Measurements from ENCODE around the gene BRD9.
"Not testable (repeated sequence)": the region's sequence is repeated elsewhere in the genome, so short reads cannot be mapped to it uniquely, and the experiment has no call there.

Gene BRD9

DNA sequence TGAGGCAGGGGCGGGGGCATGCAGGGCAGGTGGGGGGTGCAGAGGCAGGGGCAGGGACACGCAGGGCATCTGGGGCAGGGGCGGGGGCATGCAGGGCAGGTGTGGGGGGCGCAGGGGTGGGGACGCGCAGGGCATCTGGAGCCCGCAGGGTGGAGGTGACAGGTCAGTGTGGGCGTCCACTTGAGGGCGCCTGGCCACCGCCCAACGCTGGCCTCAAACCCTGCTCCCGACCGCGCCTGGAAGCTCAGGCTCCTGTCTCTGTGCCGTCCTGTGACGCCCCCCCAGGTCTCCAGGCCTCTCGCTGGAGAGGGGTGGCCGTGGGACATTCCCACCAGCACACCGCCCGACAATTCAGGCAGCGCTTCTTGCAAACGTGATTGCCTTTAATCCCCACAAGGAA, 48.7 kb downstream of the BRD9 start:
- DNase-seq, result not testable (repeated sequence)

DNA sequence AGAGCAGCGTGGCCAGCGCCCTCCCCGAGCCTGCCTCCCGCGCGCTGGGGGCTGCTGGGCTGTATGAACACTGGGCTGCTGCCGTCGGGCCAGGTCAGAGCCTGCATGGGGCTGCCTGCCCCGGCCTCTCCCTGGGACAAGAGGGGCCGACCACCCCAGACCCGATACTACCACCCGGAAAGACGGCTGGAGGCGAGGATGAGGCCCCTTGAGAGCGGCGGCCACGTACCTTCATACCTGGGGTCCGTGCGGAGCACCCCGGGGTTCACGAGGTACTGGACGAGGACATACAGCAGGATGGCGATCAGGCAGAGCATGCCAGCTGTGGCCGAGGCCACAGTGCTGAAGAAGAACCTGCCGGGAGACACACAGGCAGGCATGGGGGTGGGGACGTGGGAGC, 49.2 kb downstream of the BRD9 start:
- not testable (repeated sequence) for DNase-seq

DNA sequence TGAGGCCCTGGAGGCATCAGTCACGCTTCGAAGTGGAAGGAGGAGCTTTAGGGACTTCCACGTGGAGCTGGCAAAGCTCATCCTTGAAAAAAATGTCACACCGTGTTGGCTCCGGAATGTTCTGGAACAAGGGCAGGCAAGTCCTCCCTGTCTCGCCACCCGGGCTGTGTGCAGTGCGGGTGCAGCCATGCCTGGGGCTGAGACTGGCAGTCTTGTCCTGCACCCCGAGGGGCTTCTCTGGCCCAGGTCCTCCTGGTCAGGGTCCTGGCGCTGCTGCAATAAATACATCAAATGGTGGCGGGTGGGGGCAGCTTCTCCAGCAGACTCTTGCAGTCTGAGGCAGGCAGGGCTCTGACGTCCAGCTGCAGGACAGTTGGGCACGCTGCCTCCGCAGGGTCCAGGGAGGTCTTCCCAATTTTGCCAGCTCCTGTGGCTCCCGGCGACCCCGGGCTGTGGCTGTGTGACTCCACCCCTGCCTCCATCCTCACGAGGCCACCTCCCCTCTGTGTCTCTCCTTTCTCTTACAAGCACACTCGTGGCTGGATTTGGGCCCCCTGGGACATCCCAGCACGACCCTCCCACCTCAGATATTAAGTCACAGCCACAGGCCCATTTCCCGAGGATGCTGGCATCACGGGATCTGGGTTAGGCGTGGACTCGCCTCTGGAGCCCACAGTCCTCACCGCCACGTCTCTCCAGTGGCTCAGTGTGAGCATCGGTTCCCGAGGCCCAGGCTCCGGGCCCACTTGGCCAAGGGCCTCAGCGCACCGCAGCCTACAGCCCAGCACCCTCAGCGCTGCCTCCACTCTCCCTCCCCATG, 50.0 kb downstream of the BRD9 start:
- DNase-seq, result not testable (repeated sequence)

DNA sequence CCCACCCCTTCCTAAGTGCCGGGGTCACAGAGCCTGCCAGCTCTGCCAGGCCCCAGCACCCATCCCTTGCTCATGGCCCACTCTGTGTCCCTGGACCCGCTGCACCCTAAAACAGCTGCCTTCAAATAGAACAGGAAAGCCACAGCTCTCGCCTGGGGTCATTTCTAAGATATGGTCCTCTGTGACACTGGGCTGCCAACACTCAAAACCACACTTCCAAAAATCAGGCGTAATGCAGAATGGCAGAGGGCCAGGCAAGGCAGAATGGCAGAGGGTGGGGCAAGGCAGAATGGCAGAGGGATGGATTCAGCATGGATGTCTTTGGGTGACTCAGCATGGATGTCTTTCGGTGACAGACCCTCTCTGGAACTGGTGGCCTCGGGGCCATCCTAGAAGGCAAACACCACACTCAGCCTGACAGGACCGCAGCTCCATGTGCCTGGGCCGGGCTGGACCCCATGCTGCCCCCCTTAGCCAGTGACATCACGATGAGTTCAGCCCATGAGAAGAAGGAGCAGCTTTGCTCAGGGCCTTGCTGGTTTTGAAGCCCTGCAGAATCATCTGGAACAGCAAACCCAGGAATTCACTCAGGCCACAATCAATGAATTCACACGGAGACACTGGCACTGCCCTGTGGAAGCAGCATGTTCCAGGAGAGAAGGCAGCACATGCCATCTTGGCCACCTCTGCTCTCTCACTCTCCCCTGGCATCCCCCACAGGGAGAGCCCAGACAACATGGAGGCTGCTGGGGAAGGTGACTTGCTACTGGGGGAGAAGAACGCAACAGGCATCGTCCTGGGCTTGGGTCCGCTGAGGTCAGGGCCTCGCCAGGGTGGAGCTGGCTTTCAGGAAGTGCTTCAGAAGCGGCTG, 50.8 kb downstream of the BRD9 start:
- DNase-seq, result not testable (repeated sequence)

DNA sequence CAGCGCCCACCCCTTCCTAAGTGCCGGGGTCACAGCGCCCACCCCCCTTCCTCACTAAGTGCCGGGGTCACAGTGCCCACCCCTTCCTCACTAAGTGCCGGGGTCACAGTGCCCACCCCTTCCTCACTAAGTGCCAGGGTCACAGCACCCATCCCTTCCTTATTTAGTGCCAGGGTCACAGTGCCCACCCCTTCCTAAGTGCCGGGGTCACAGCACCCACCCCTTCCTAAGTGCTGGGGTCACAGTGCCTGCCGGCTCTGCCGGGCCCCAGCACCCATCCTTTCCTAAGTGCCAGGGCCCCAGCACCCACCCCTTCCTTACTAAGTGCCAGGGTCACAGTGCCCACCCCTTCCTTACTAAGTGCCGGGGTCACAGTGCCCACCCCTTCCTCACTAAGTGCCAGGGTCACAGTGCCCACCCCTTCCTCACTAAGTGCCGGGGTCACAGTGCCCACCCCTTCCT, 51.6 kb downstream of the BRD9 start:
- DNase-seq, result not testable (repeated sequence)

DNA sequence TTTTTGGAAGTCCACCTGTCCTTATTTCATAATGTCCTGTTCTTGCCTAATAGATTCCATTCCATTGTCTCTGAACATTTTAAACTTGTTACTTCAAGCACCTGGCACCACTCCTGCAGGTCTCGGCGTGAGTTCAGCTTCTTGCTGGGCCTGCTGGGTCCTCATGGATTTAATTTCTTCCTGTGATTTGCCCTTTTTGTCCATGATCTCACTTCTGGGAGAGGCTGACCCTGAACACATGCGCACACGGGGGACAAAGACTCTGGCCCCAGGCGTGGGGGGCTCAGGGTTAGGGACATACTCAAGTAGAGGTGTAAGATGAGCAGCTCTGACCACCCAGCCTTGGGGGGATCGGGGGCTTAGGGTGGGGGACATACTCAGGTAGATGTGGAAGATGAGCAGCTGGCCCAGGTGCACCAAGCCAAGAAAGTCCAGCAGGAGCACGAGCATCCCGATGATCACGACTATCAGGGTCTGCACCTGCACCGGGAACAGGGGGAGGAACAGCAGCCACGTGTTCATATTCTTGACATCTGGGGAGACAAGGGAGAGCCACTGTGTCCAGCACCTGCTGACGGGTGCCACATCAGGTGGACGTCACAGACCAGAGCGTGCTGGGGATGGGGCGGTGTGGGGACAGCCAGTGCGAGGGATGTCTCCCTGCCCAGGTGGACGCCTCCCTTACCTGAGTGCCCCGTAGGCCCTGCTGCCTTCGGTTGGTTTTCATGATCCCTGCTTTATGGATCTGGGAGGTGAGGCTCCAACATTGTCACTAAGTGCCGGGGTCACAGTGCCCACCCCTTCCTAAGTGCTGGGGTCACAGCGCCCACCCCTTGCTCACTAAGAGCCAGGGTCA, 52.3 kb downstream of the BRD9 start:
- not testable (repeated sequence) for DNase-seq

DNA sequence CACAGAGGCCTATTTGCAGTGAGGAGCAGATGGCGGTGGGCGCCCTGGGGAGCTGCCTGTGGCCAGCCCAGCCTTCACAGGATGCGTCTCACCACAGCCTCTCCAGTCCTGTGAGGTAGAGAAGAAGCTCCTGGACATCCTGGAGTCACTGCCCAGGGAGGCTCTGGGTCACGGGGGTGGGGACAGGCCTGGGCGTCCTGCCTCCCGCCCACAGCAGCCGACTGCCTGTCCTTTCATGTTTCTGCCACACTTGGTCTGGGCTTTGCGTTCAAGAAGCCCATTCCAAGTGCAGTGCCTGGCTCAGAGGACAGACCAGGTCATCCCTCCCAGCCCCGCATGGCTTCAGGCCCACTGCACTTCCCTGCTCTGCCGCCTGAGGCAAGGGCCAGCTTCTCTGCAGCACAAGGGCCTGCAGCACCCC, 54.2 kb downstream of the BRD9 start:
- not testable (repeated sequence) for DNase-seq

DNA sequence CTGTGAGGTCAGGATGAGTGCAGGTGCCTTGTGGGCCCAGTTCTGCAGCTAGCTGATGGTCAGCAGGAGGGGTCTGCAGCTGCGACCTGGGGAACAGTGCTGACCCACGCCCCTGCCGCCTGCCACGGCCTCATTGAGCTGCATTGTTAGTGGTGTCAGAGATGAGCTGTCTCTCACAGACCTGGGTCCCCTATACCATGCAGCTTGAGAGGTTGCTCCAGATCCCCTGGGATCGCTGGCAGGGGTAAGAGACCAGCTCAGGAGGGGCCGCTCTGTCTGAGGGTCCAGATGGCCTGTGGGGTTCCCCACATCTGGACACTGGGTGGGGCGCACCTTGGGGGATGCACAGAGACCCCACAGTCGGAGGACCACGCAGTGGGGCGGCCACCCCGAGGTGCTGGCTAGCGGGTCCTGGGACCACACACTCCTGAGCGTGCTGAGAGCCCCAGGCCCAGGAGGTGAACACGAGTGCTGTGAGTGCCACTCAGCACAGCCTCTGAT, 54.9 kb downstream of the BRD9 start:
- not testable (repeated sequence) for DNase-seq

DNA sequence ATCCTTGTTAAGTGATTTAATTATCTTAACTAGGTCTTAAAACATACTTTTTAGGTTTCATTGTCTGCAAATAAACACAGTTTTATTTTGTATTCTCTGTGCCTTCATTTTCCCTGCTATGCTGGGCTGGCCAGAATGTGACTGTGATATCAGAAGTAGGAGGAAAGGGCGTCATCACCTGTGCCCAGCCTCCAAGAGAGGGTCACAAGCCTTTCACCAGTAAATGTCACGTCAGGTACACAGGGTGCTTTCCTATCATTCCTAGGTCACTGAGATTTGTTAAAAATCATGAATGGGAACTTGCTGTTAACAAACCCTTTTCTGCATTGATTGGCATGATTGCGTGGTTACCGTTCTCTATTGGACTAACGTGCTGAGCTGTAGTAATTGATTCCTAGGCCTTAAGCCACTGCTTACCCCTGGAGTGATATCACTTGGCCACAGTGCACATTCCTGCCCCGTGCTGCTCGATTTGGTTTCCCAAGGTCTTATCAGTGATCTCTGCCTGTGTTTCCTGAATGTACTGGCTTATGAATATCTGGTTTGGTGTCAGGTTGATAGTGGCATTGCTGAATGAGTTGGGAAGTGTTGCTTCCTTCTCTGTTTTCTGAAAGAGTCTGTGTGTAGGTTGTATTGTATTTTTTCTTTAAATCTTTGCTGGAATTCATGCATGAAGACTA, 56.5 kb downstream of the BRD9 start:
- DNase-seq, result not testable (repeated sequence)

DNA sequence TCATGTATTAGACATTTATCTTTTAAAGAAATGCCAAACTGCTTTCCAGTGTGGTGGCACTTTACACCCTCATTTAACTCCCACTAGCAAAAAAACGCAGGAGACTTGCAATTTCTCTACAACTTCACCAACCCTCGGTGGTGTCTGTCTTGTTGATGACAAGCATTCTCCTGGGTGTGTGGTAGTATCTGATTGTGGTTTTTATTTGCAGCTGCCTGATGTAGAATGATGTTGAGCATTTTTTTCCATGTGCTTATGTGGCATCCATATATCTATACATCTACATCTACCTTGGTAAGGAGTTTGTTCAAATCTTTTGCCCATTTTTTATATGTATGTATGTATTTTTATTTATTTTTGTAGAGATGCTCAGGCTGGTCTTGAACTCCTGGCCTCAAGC, 58.6 kb downstream of the BRD9 start:
- not testable (repeated sequence) for DNase-seq

DNA sequence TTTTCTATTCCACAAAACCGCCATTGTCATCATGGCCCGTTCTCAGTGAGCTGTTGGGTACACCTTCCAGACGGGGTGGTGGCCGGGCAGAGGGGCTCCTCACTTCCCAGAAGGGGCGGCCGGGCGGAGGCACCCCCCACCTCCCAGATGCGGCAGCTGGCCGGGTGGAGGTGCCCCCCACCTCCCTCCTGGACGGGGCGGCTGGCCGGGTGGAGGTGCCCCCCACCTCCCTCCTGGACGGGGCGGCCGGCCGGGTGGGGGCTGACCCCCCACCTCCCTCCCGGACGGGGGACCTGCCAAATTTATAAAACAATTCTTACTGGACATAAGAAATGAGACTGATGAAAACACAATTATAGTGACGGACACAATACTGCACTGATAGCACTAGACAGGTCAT, 64.4 kb downstream of the BRD9 start:
- not testable (repeated sequence) for DNase-seq

DNA sequence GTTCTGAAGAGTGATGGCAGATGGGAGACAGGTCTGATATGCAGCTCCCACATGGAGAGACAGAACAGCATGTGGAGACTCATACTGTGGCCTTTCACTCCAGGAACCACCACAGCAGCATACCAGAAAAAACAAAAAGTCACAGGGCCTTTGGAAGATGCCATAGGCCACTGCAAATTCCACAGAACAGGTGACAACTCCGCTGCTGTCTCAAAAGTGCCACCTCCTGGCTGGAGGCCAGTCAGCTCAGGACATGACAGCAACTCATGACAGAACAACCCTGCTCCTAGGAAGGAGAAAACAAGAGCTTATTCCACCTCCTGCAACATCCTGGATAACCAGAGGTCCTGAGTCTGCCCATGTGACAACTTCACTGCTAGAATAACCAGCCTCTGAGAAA, 67.1 kb downstream of the BRD9 start:
- not testable (repeated sequence) for DNase-seq

DNA sequence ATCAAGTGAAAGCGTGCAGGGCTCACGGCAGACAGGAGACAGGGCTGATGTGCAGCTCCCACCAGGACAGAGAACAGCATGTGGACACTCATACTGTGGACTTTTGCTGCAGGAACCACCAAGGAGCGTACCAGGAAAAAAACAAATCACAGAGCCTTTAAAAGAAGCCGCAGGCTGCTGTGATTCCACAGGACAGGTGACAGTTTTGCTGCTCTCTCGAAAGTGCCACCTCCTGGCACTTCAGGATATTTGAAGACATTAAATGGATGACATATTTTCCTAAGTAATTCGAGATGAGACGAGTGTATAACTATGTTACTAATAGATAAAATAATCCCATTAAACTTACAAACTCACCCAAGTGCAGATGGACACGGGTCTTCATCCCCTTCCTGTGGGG, 71.1 kb downstream of the BRD9 start:
- DNase-seq, result no peak

DNA sequence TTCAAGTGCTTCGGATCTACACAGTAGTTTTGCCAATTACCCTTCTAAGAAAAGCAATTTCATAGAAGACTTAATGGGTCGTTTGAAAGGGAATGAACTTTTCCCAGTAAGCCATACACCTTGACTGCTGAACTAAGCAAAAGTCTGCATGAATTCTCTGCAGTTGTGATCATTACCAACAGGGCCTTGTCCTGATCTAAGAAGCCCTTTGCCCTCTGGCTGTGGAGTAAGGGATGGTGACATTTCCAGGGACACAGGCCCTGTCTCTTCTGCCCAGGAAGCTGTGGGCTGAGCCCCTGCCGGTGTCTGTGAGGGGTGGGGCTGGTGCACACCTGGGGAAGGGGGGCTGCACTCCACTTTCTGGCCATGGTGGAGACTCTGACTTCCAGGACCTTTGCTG, 72.4 kb downstream of the BRD9 start:
- no peak for DNase-seq

DNA sequence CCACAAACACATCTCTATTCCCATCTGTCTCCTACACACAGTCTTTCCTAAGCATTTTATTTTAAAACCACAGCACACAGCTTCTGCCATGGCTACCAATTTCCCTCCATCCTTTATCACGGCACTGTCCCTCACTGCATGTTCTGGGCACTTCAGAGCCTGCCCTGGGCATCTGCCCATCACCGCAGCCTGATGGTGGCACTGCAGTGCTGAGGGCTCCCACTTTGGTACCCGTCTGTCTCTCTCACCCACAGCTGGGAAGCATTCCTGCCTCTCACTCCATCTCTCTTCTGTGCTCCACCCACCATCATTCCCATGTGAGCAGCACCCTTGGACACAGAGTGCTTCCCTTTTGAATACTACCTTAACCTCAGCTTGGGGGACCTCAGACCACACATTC, 73.5 kb downstream of the BRD9 start:
- no peak for DNase-seq

DNA sequence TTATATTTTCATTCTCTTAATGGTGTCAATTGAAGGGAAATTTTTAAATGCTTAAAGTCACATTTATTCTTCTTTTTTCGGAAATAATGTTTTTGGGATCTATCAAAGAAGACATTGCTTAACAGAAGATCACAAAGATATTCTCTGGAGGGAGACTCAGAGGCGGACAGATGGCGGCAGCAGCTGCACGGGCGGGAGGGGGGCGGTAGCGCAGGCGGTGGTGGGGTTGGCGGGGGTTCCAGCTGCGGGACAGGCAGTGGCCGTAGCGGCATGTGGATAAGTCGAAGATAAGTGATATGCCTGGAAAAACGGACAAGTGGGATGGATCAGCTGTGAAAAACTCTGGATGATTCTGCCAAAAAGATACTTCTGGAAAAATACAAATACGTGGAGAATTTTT, 76.4 kb downstream of the BRD9 start:
- DNase-seq, result no peak

DNA sequence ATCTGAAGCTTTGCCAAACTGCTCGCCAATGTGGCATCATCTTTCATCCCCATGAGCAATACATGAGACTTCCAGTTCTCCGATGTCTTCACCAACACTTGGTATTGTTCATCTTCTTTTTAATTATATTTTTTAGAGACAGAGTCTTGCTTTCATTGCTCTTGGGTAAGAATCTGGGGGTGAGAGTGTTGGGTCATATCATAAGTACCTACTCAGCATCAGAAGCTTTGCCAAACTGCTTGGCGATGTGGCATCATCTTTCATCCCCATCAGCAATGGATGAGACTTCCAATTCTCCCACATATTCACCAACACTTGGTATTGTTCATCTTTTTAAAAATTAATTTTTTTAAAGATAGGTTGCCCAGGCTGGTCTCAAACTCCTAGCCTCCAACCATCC, 77.2 kb downstream of the BRD9 start:
- no peak for DNase-seq

Measured in NCI-H748 treated with DMSO at 0.1 percent for 48 hours (cell line).